ENCODE data around the gene ADORA2A. TPM values are rescaled to one million over a fixed set of nuclear protein-coding genes. Genes with fewer than 3 reads are reported as not detected.

ADORA2A gene
- total RNA-seq, 4 donors from 2014 or later: 3.0 to 6.2 (median 3.0) TPM; not detected in 1

- in situ Hi-C loops (cut with MboI; ENCODE audit: low pct_ligation_motif_present in 1 of 4, low pct_unique_long_range_greater_than_20kb in 1 of 4, low sequenced_read_pairs in 3 of 4) (no loop called here), intact Hi-C loops (cut with DNase I; ENCODE audit: low total_unique reads) (loop anchor here (10.0 kb wide), 1 partner anchor 281 kb away; no protein-coding TSS in a partner anchor)
- no peaks in the 10 kb centered on the region for H3K27me3 ChIP-seq
- peaks cover 13 to 35% (median 23%) of the 10 kb centered on the region in 4 donors for H3K4me1 ChIP-seq
- TF ChIP-seq POLR2A (IDR thresholded peaks at IDR 0.05) (no peak), POLR2AphosphoS5 (IDR thresholded peaks at IDR 0.05) (no peak), EP300 (IDR thresholded peaks at IDR 0.05; ENCODE audit: low read depth) (no peak), CTCF (IDR thresholded peaks at IDR 0.05) (no peak)
- 93 to 100% methylated on average over 3 to 12 of the region's 12 CpGs for WGBS, 2 donors (ENCODE audit: low coverage in 1 of 2)
- no peak overlapping the region for H3K4me3 ChIP-seq
- H3K36me3 ChIP-seq: peaks cover 0 to 6% (median 0%) of the 10 kb centered on the region in 4 donors
- DNase-seq: no peak
- no peaks in the 10 kb centered on the region for H3K9me3 ChIP-seq
- no peak overlapping the region for H3K27ac ChIP-seq
Measured at GRCh38 chr22:24405631-24406321, 21.6 kb upstream of the ADORA2A start.

GRCh38 chr22:24406322-24407277, 20.8 kb upstream of the ADORA2A start:
- peaks cover 13 to 26% (median 20%) of the 10 kb centered on the region in 4 donors for H3K4me1 ChIP-seq
- 90% methylated on average over 19 of the region's 19 CpGs; no CpG with 5 or more reads in 1 of the 2 donors for WGBS, 2 donors (ENCODE audit: low coverage in 1 of 2)
- DNase-seq: no peak
- H3K4me3 ChIP-seq: no peak overlapping the region
- no peak for TF ChIP-seq EP300 (IDR thresholded peaks at IDR 0.05; ENCODE audit: low read depth)
- TF ChIP-seq POLR2A (IDR thresholded peaks at IDR 0.05): no peak
- no peak for TF ChIP-seq CTCF (IDR thresholded peaks at IDR 0.05)
- no peak for TF ChIP-seq POLR2AphosphoS5 (IDR thresholded peaks at IDR 0.05)
- peaks cover 0 to 6% (median 0%) of the 10 kb centered on the region in 4 donors for H3K36me3 ChIP-seq
- H3K9me3 ChIP-seq: no peaks in the 10 kb centered on the region
- in situ Hi-C loops (cut with MboI; ENCODE audit: low pct_ligation_motif_present in 1 of 4, low pct_unique_long_range_greater_than_20kb in 1 of 4, low sequenced_read_pairs in 3 of 4): no loop called here
- H3K27ac ChIP-seq: no peak overlapping the region
- H3K27me3 ChIP-seq: no peaks in the 10 kb centered on the region
- intact Hi-C loops (cut with DNase I; ENCODE audit: low total_unique reads): loop anchor here (10.0 kb wide), 1 partner anchor 282 kb away; no protein-coding TSS in a partner anchor

GRCh38 chr22:24407278-24407665, 20.1 kb upstream of the ADORA2A start:
- Histone ChIP-seq H3K4me1 (peaks cover 11 to 21% (median 15%) of the 10 kb centered on the region in 4 donors), H3K27me3 (no peaks in the 10 kb centered on the region), H3K4me3 (no peak overlapping the region), H3K9me3 (no peaks in the 10 kb centered on the region), H3K36me3 (peaks cover 0 to 6% (median 0%) of the 10 kb centered on the region in 4 donors), H3K27ac (no peak overlapping the region)
- no peak for DNase-seq
- in situ Hi-C loops (cut with MboI; ENCODE audit: low pct_ligation_motif_present in 1 of 4, low pct_unique_long_range_greater_than_20kb in 1 of 4, low sequenced_read_pairs in 3 of 4): no loop called here
- intact Hi-C loops (cut with DNase I; ENCODE audit: low total_unique reads): loop anchor here (10.0 kb wide), 1 partner anchor 282 kb away; no protein-coding TSS in a partner anchor
- TF ChIP-seq POLR2AphosphoS5 (IDR thresholded peaks at IDR 0.05): no peak
- no peak for TF ChIP-seq EP300 (IDR thresholded peaks at IDR 0.05; ENCODE audit: low read depth)
- no peak for TF ChIP-seq POLR2A (IDR thresholded peaks at IDR 0.05)
- no peak for TF ChIP-seq CTCF (IDR thresholded peaks at IDR 0.05)
- 89% methylated on average over 15 of the region's 15 CpGs; no CpG with 5 or more reads in 1 of the 2 donors for WGBS, 2 donors (ENCODE audit: low coverage in 1 of 2)

- TF ChIP-seq POLR2A (IDR thresholded peaks at IDR 0.05): no peak
- no peak for TF ChIP-seq CTCF (IDR thresholded peaks at IDR 0.05)
- no peak for TF ChIP-seq POLR2AphosphoS5 (IDR thresholded peaks at IDR 0.05)
- no peak for TF ChIP-seq EP300 (IDR thresholded peaks at IDR 0.05; ENCODE audit: low read depth)
- Histone ChIP-seq H3K36me3 (peaks cover 0 to 6% (median 0%) of the 10 kb centered on the region in 4 donors), H3K4me3 (no peak overlapping the region), H3K9me3 (no peaks in the 10 kb centered on the region), H3K27me3 (no peaks in the 10 kb centered on the region), H3K4me1 (peaks cover 5 to 14% (median 9%) of the 10 kb centered on the region in 4 donors), H3K27ac (no peak overlapping the region)
- intact Hi-C loops (cut with DNase I; ENCODE audit: low total_unique reads): loop anchor here (10.0 kb wide), 1 partner anchor 283 kb away; no protein-coding TSS in a partner anchor
- in situ Hi-C loops (cut with MboI; ENCODE audit: low pct_ligation_motif_present in 1 of 4, low pct_unique_long_range_greater_than_20kb in 1 of 4, low sequenced_read_pairs in 3 of 4): no loop called here
- WGBS, 2 donors (ENCODE audit: low coverage in 1 of 2): 94% methylated on average over 4 of the region's 4 CpGs
- no peak for DNase-seq
Measured at GRCh38 chr22:24407884-24408283, 19.5 kb upstream of the ADORA2A start.
